ENCODE measurements around the gene AFDN. TPM values are rescaled to one million over a fixed set of nuclear protein-coding genes. Genes with fewer than 3 reads are reported as not detected.
"Not testable (repeated sequence)": the region's sequence is repeated elsewhere in the genome, so short reads cannot be mapped to it uniquely, and the experiment has no call there.

Gene AFDN
- total RNA-seq, 2 donors from 2014 or later, result 53.9 to 57.1 TPM

- intact Hi-C loops (cut with DNase I), result no loop called here
- DNase-seq (no peak), ATAC-seq (peak; percentile 44 to 77)
These were observed 130.3 kb downstream of the AFDN start for GRCh38 chr6:167956983-167957492.

- intact Hi-C loops (cut with DNase I), result no loop called here
- no peak for ATAC-seq
- no peak for DNase-seq
These were observed 130.9 kb downstream of the AFDN start for GRCh38 chr6:167957626-167958025.

GRCh38 chr6:167960579-167960978 is 133.9 kb downstream of the AFDN start:
- intact Hi-C loops (cut with DNase I), result no loop called here
- ATAC-seq (no peak), DNase-seq (no peak)

GRCh38 chr6:167962711-167963110 is 136.0 kb downstream of the AFDN start:
- ATAC-seq, result peak in 1 of 2 donors; percentile 35
- intact Hi-C loops (cut with DNase I), result no loop called here
- no peak for DNase-seq

GRCh38 chr6:167963589-167964057 is 136.9 kb downstream of the AFDN start:
- DNase-seq, result no peak
- ATAC-seq, result no peak
- intact Hi-C loops (cut with DNase I), result no loop called here

GRCh38 chr6:167965592-167966539 is 139.2 kb downstream of the AFDN start:
- peak; percentile 15 to 28 for ATAC-seq
- intact Hi-C loops (cut with DNase I), result no loop called here

GRCh38 chr6:167966540-167966905 is 139.8 kb downstream of the AFDN start:
- intact Hi-C loops (cut with DNase I), result no loop called here
- no peak for DNase-seq
- ATAC-seq, result peak in 1 of 2 donors; percentile 21

More at GRCh38 chr6:167965592-167966539, 139.2 kb downstream of the AFDN start:
- DNase-seq, result no peak

GRCh38 chr6:167968091-167968490 is 141.4 kb downstream of the AFDN start:
- intact Hi-C loops (cut with DNase I), result no loop called here
- DNase-seq, result no peak
- ATAC-seq, result no peak

- no peak for DNase-seq
- peak; percentile 50 to 58 for ATAC-seq
- intact Hi-C loops (cut with DNase I), result no loop called here
These were observed 143.5 kb downstream of the AFDN start for GRCh38 chr6:167970230-167970629.

- intact Hi-C loops (cut with DNase I), result no loop called here
These were observed 145.5 kb downstream of the AFDN start for GRCh38 chr6:167972193-167972592.

GRCh38 chr6:167973148-167973885 is 146.6 kb downstream of the AFDN start:
- DNase-seq (no peak), ATAC-seq (no peak)
- intact Hi-C loops (cut with DNase I), result no loop called here

More at GRCh38 chr6:167972193-167972592, 145.5 kb downstream of the AFDN start:
- DNase-seq (no peak), ATAC-seq (no peak)

- DNase-seq (no peak), ATAC-seq (peak in 1 of 2 donors; percentile 32)
- intact Hi-C loops (cut with DNase I), result no loop called here
These were observed 148.1 kb downstream of the AFDN start for GRCh38 chr6:167974640-167975344.

GRCh38 chr6:167975458-167975857 is 148.7 kb downstream of the AFDN start:
- intact Hi-C loops (cut with DNase I), result no loop called here
- no peak for DNase-seq
- no peak for ATAC-seq

GRCh38 chr6:167976116-167976657 is 149.5 kb downstream of the AFDN start:
- intact Hi-C loops (cut with DNase I); ATAC-seq; DNase-seq: not testable (repeated sequence)

- DNase-seq, result no peak
- no peak for ATAC-seq
- intact Hi-C loops (cut with DNase I), result no loop called here
These were observed 150.0 kb downstream of the AFDN start for GRCh38 chr6:167976708-167977107.

- DNase-seq, result no peak
- ATAC-seq, result no peak
- intact Hi-C loops (cut with DNase I), result no loop called here
These were observed 151.2 kb downstream of the AFDN start for GRCh38 chr6:167977717-167978467.

- ATAC-seq (no peak), DNase-seq (no peak)
- intact Hi-C loops (cut with DNase I), result no loop called here
These were observed 151.9 kb downstream of the AFDN start for GRCh38 chr6:167978607-167979006.

GRCh38 chr6:167979436-167980139 is 152.9 kb downstream of the AFDN start:
- intact Hi-C loops (cut with DNase I), result no loop called here
- DNase-seq (no peak), ATAC-seq (no peak)

Data from left cardiac atrium (tissue), 4 donors.